GM12878 (cell line): Measurements from ENCODE around the gene NRXN3. TPM values are rescaled to one million over a fixed set of nuclear protein-coding genes. Genes with fewer than 3 reads are reported as not detected.

Source experiments
- ATAC-seq: fragments of 200-7000 bp; cut with Tn5 transposase; 3 replicates; pipeline ENCODE4 v1.9.1; 2020; ENCODE audit warnings: mild to moderate bottlenecking, moderate library complexity
- BruUV-seq: library from RNA; stranded (reverse); fragments of 400-500 nt; replicated peaks from 2 replicates; lab custom pipeline; 2021; lab: Mats Ljungman, UMichigan
- CTCF ChIA-PET: fragments of 300-600 bp; sonication (Branson Sonifier 250); formaldehyde crosslinking; extraction: SDS; loops from one replicate; lab custom pipeline; 2021; ENCODE audit warnings: inconsistent platforms; lab: Yijun Ruan, JAX
- POLR2A ChIA-PET: fragments of 350-600 bp; formaldehyde crosslinking; extraction: SDS; loops from one replicate; lab custom pipeline; 2021; ENCODE audit warnings: inconsistent platforms; lab: Charles Lee
- RAD21 ChIA-PET: fragments of 300-600 bp; sonication (Branson Sonifier 250); formaldehyde crosslinking; loops from one replicate; lab custom pipeline; 2023; ENCODE audit warnings: antibody characterized with exemption; ENCODE audit not compliant: unreplicated experiment; lab: Charles Lee
- SMC1A ChIA-PET: fragments of 300-600 bp; sonication (Branson Sonifier 250); formaldehyde crosslinking; loops from one replicate; lab custom pipeline; 2023; ENCODE audit not compliant: unreplicated experiment, uncharacterized antibody; lab: Charles Lee
- DNase-seq: peaks from one replicate; pipeline ENCODE4 v3.0.0-alpha.2; 2011; ENCODE audit warnings: low read depth, low spot score
- FAIRE-seq: peaks from 3 replicates; lab custom pipeline; 2011; peaks lifted over from hg19 to GRCh38; lab: Jason Lieb, UNC
- H2AFZ ChIP-seq: 2 replicates; pipeline ENCODE4 v1.6.0; 2011; ENCODE audit warnings: low read depth, low read length, control low read depth; ENCODE audit not compliant: control insufficient read depth
- H3K27ac ChIP-seq: 2 replicates; pipeline ENCODE4 v1.5.1; 2011; ENCODE audit warnings: control low read depth; ENCODE audit not compliant: control insufficient read depth, insufficient read depth
- H3K27me3 ChIP-seq, 2 experiments: replicated peaks in 1 of 2; 2 replicates each; pipeline versions ENCODE4 v1.6.0 to v1.6.1; 2011; ENCODE audit warnings: low read length in 1 of 2; ENCODE audit not compliant: control insufficient read depth in 2 of 2, insufficient read depth in 2 of 2
- H3K36me3 ChIP-seq, 2 experiments: 2 replicates each; pipeline ENCODE4 v1.5.1; 2011; ENCODE audit warnings: low read length in 1 of 2; ENCODE audit not compliant: control insufficient read depth in 2 of 2, insufficient read depth in 2 of 2
- H3K4me1 ChIP-seq: 2 replicates; pipeline ENCODE4 v1.6.1; 2011; ENCODE audit warnings: mild to moderate bottlenecking, low read length, moderate library complexity, mixed read lengths; ENCODE audit not compliant: control insufficient read depth, insufficient read depth
- H3K4me2 ChIP-seq: 2 replicates; pipeline ENCODE4 v1.6.0; 2011; ENCODE audit warnings: control low read depth; ENCODE audit not compliant: control insufficient read depth, insufficient read depth
- H3K4me3 ChIP-seq: fragments of 200-600 bp; sonication (generic); 2 replicates; pipeline ENCODE4 v1.5.1; 2016
- H3K79me2 ChIP-seq: 2 replicates; pipeline ENCODE4 v1.6.0; 2011; ENCODE audit warnings: low read length; ENCODE audit not compliant: control insufficient read depth, insufficient read depth
- H3K9ac ChIP-seq: 2 replicates; pipeline ENCODE4 v1.8.0; 2011; ENCODE audit warnings: low read length, control low read depth, mixed read lengths; ENCODE audit not compliant: control insufficient read depth, insufficient read depth
- H3K9me3 ChIP-seq: replicated peaks from 3 replicates; pipeline ENCODE4 v1.5.1; 2011; ENCODE audit warnings: mild to moderate bottlenecking, low read length; ENCODE audit not compliant: control insufficient read depth, insufficient read depth
- H4K20me1 ChIP-seq: 2 replicates; pipeline ENCODE4 v1.6.0; 2011; ENCODE audit not compliant: control insufficient read depth, insufficient read depth
- BCL11A ChIP-seq: IDR thresholded peaks from 2 replicates; pipeline ENCODE4 v1.6.1; 2011; ENCODE audit warnings: low read depth, low read length
- DPF2 ChIP-seq: fragments of 450-650 bp; IDR thresholded peaks from 2 replicates; pipeline ENCODE4 v1.6.1; 2017; ENCODE audit warnings: mild to moderate bottlenecking
- FOS ChIP-seq: IDR thresholded peaks from 3 replicates; pipeline ENCODE4 v1.6.1; 2011; ENCODE audit warnings: borderline replicate concordance; ENCODE audit not compliant: insufficient read length; ENCODE audit errors: extremely low read depth
- WGBS: methylation state at CpG from one replicate; pipeline ENCODE4 v1.1.6; 2016; ENCODE audit warnings: low lambda C conversion rate; ENCODE audit not compliant: insufficient replicate concordance, insufficient coverage; ENCODE audit errors: missing lambda C conversion rate; 5-methylcytosine and 5-hydroxymethylcytosine counted together
- in situ Hi-C: fragments of 300-500 bp; cut with MboI; formaldehyde crosslinking; loops from 9 replicates; pipeline ENCODE4 v1.14.3; 2018; ENCODE audit warnings: mixed read lengths
- intact Hi-C: fragments of 100-400 bp; cut with micrococcal nuclease; formaldehyde crosslinking; loops from one replicate; pipeline ENCODE4 v1.14.2; 2022; ENCODE audit not compliant: unreplicated experiment
- polyA plus RNA-seq, 11 experiments: library from polyadenylated mRNA; depleted of rRNA in 4 of 11; unstranded in 6 of 11; stranded (reverse) in 5 of 11; fragments of >200 nt; fragmentation: Nextera tagmentation in 4 of 11; fragmentation: Illumina TruSeq in 1 of 11; extraction: Ambion mirVana in 4 of 11; extraction: Trizol in 1 of 11; gene quantifications; 1 replicate in 1 of 11; 2 replicates in 10 of 11; pipeline versions ENCODE4 v1.2.1 to v1.2.3, GENCODE V29; 2011 to 2016; ENCODE audit warnings: inconsistent platforms in 2 of 11, missing spikeins in 2 of 11, low read depth in 1 of 11
- total RNA-seq, 4 experiments: library from RNA; depleted of rRNA in 3 of 4; stranded (reverse); fragments of >200 nt in 3 of 4; fragmentation: Illumina TruSeq in 1 of 4; extraction: Trizol in 1 of 4; gene quantifications; 2 replicates each; pipeline versions ENCODE4 v1.2.1 to v1.2.3, GENCODE V29; 2013 to 2021
- TF ChIP-seq, protein P1 (sequence below): fragments of 450-650 bp; IDR thresholded peaks from 2 replicates; pipeline ENCODE4 v1.6.1; 2017; ENCODE audit warnings: mild to moderate bottlenecking, low read depth, inconsistent platforms; ENCODE audit not compliant: poor library complexity, severe bottlenecking
- TF ChIP-seq, protein P2 (sequence below): fragments of 150-350 bp; IDR thresholded peaks from 2 replicates; pipeline ENCODE4 v1.6.1; 2014; ENCODE audit warnings: mild to moderate bottlenecking, low read depth, low read length

NRXN3 gene
- total and polyA plus RNA-seq, 10 of the 15 experiments (the other 5 are each of a cell fraction or from before 2014, with no cell fraction given): 0.52 to 3.3 (median 1.4) TPM

DNA sequence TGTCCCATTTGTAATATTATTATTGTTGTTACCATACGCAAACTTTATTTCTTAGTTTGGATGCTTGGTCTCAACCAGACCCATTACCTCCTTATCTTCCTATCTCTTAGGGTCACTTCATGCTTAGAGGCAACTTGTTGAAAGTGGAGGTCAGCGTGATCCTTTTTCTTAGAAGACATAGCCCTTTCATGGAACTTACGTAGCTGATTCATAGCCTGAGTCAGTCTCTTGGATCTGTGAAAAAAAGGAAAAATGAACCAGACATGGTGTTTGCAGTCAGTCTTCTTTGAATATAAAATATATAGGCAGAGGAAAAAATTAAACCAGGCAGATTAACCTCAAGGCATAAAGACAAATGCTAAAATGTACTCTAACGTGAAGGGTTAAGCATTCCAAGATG, 1427.4 kb downstream of the NRXN3 start:
- in situ Hi-C loops (no loop called here), intact Hi-C loops (no loop called here)
- SMC1A ChIA-PET: no interaction called here
- RAD21 ChIA-PET: no interaction called here
- DNase-seq (no peak), FAIRE-seq (no peak), ATAC-seq (no peak)
- H3K4me1 ChIP-seq: no peaks in the 10 kb centered on the region
- no peaks in the 10 kb centered on the region for H3K36me3 ChIP-seq
- WGBS: 25% methylated on average over 4 of the region's 4 CpGs
- no peaks in the 10 kb centered on the region for H3K27me3 ChIP-seq
- CTCF ChIA-PET: interaction anchor here (0.8 kb wide), 1 partner anchor 112 kb away, joined by 3 read pairs; no protein-coding TSS in a partner anchor
- no peak overlapping the region for H3K4me3 ChIP-seq
- BruUV-seq: no TSS peak
- no peak overlapping the region for H3K4me2 ChIP-seq
- no peaks in the 10 kb centered on the region for H4K20me1 ChIP-seq
- H3K79me2 ChIP-seq: no peaks in the 10 kb centered on the region
- no peaks in the 10 kb centered on the region for H3K9me3 ChIP-seq
- TF ChIP-seq, protein P1, sequence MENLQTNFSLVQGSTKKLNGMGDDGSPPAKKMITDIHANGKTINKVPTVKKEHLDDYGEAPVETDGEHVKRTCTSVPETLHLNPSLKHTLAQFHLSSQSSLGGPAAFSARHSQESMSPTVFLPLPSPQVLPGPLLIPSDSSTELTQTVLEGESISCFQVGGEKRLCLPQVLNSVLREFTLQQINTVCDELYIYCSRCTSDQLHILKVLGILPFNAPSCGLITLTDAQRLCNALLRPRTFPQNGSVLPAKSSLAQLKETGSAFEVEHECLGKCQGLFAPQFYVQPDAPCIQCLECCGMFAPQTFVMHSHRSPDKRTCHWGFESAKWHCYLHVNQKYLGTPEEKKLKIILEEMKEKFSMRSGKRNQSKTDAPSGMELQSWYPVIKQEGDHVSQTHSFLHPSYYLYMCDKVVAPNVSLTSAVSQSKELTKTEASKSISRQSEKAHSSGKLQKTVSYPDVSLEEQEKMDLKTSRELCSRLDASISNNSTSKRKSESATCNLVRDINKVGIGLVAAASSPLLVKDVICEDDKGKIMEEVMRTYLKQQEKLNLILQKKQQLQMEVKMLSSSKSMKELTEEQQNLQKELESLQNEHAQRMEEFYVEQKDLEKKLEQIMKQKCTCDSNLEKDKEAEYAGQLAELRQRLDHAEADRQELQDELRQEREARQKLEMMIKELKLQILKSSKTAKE: no peak
- TF ChIP-seq DPF2 (no peak), BCL11A (no peak), FOS (no peak)
- TF ChIP-seq, protein P2, sequence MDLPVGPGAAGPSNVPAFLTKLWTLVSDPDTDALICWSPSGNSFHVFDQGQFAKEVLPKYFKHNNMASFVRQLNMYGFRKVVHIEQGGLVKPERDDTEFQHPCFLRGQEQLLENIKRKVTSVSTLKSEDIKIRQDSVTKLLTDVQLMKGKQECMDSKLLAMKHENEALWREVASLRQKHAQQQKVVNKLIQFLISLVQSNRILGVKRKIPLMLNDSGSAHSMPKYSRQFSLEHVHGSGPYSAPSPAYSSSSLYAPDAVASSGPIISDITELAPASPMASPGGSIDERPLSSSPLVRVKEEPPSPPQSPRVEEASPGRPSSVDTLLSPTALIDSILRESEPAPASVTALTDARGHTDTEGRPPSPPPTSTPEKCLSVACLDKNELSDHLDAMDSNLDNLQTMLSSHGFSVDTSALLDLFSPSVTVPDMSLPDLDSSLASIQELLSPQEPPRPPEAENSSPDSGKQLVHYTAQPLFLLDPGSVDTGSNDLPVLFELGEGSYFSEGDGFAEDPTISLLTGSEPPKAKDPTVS: no peak
- H2AFZ ChIP-seq: no peak overlapping the region
- no peak overlapping the region for H3K9ac ChIP-seq
- no peak overlapping the region for H3K27ac ChIP-seq
- POLR2A ChIA-PET: no interaction called here
